Measurements from ENCODE around the gene BANF2.

The BANF2 gene

GRCh38 chr20:17715075-17715474, 15.3 kb downstream of the BANF2 start:
- no peak for TF ChIP-seq CTCF (IDR thresholded peaks at IDR 0.05; ENCODE audit: control insufficient read depth, extremely low read depth, insufficient read depth)
- no peak overlapping the region for H3K4me3 ChIP-seq (ENCODE audit: low read depth, low read length)
- DNase-seq (ENCODE audit: low read depth): no peak

- H3K4me3 ChIP-seq (ENCODE audit: low read depth, low read length): no peak overlapping the region
- DNase-seq (ENCODE audit: low read depth): no peak
- no peak for TF ChIP-seq CTCF (IDR thresholded peaks at IDR 0.05; ENCODE audit: control insufficient read depth, extremely low read depth, insufficient read depth)
These were observed 16.6 kb downstream of the BANF2 start for GRCh38 chr20:17716331-17716730.

GRCh38 chr20:17720755-17721154, 21.0 kb downstream of the BANF2 start:
- H3K4me3 ChIP-seq (ENCODE audit: low read depth, low read length): no peak overlapping the region
- DNase-seq (ENCODE audit: low read depth): no peak
- TF ChIP-seq CTCF (IDR thresholded peaks at IDR 0.05; ENCODE audit: control insufficient read depth, extremely low read depth, insufficient read depth): no peak

GRCh38 chr20:17721802-17722486, 22.2 kb downstream of the BANF2 start:
- no peak overlapping the region for H3K4me3 ChIP-seq (ENCODE audit: low read depth, low read length)
- 0 out of 2 replicates have a peak, but pooled peaks have one; percentile 2 for TF ChIP-seq CTCF (IDR thresholded peaks at IDR 0.05; ENCODE audit: control insufficient read depth, extremely low read depth, insufficient read depth)
- peak; percentile 17 for DNase-seq (ENCODE audit: low read depth)

- no peak overlapping the region for H3K4me3 ChIP-seq (ENCODE audit: low read depth, low read length)
- TF ChIP-seq CTCF (IDR thresholded peaks at IDR 0.05; ENCODE audit: control insufficient read depth, extremely low read depth, insufficient read depth): no peak
- DNase-seq (ENCODE audit: low read depth): no peak
These were observed 22.9 kb downstream of the BANF2 start for GRCh38 chr20:17722493-17723300.

GRCh38 chr20:17723301-17723691, 23.5 kb downstream of the BANF2 start:
- no peak for DNase-seq (ENCODE audit: low read depth)
- no peak for TF ChIP-seq CTCF (IDR thresholded peaks at IDR 0.05; ENCODE audit: control insufficient read depth, extremely low read depth, insufficient read depth)
- no peak overlapping the region for H3K4me3 ChIP-seq (ENCODE audit: low read depth, low read length)

Measured in LNCaP clone FGC (cell line).